ENCODE results near the gene BANP.

Gene BANP

DNA sequence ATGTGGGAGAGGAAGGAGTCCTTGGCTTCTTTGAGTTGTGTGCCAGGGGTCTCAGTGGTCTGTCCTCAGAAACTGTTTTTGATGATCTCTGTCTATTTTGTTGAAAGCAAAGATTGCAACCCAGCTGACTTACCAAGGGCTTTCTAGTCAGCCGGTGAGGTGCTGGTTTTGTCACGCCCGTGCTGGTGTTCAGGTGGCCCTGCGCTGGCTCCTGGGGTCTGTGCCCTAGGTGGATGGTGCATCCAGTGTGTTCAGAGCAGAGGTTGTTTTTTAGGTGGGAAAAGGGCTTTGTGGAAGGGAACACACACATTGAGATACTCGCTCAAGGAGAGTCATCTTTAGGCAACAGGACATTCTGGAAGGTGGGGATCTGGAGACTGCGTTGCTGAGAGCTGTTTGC, 51.0 kb downstream of the BANP start:
- no peak overlapping the region for H3K27ac ChIP-seq
- no peak for DNase-seq (ENCODE audit: low spot score)
- no peak overlapping the region for H3K4me3 ChIP-seq
- TF ChIP-seq, protein P1, sequence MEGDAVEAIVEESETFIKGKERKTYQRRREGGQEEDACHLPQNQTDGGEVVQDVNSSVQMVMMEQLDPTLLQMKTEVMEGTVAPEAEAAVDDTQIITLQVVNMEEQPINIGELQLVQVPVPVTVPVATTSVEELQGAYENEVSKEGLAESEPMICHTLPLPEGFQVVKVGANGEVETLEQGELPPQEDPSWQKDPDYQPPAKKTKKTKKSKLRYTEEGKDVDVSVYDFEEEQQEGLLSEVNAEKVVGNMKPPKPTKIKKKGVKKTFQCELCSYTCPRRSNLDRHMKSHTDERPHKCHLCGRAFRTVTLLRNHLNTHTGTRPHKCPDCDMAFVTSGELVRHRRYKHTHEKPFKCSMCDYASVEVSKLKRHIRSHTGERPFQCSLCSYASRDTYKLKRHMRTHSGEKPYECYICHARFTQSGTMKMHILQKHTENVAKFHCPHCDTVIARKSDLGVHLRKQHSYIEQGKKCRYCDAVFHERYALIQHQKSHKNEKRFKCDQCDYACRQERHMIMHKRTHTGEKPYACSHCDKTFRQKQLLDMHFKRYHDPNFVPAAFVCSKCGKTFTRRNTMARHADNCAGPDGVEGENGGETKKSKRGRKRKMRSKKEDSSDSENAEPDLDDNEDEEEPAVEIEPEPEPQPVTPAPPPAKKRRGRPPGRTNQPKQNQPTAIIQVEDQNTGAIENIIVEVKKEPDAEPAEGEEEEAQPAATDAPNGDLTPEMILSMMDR (IDR thresholded peaks at IDR 0.05): no peak

DNA sequence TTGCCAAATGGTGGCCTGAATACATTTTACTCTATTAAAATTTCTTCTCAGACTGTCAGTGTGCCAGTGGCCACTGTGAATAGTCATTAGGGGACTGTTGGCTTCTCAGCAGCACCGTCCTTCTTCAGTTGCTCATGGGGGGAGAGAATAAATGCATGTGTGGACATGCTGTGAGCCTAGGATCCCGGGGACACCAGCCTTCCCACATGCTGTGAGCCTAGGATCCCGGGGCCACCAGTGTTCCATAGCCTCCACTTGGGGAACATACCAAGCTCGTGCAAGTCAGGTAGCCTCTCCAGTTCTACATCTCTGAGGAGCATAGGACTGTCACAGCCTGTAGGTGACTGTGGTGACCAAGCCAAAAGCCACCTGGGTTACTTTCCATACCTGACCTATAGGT, 51.5 kb downstream of the BANP start:
- Histone ChIP-seq H3K4me3 (no peak overlapping the region), H3K27ac (no peak overlapping the region)
- no peak for DNase-seq (ENCODE audit: low spot score)
- TF ChIP-seq, protein P1 (IDR thresholded peaks at IDR 0.05): no peak

DNA sequence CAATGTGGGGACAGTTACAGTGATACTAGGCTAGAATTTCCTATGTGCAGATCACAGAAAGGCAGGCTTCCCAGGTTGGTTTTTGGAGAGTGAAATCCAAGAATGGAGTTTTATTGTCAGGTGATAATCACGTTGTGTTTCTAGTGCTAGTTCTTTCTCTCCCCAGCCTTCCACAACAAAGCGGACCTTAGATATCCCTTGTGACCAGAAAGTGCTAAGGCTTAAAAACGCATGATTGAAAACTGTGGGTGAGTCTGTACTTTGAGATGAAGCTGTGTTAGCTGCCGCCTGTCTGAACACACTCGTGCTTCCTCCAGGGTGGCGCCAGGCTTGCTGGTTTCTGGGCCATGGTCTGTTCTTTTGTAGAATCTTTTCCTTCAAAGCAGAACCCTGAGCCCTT, 52.1 kb downstream of the BANP start:
- TF ChIP-seq, protein P1 (IDR thresholded peaks at IDR 0.05): no peak
- no peak overlapping the region for H3K27ac ChIP-seq
- H3K4me3 ChIP-seq: no peak overlapping the region
- no peak for DNase-seq (ENCODE audit: low spot score)

DNA sequence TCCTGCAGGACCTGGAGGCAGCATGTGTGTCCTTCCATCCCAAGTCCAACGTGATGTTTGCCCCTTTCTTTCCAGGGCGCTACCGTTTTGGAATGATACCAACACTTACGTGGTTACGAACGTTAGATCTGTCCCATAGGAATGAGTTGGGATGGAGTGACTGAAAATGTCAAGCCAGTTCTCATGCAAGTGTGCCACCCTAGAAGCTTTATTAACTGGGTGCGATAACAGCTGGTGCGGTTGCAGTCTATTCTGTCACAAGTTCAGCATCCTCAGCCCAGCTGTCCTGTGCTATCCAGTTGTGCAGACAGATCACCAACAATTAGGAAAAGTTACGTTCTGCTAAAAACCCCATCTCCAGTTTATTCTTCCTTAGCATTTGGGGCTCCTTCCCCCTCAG, 52.5 kb downstream of the BANP start:
- H3K27ac ChIP-seq: no peak overlapping the region
- no peak for DNase-seq (ENCODE audit: low spot score)
- TF ChIP-seq, protein P1 (IDR thresholded peaks at IDR 0.05): no peak
- H3K4me3 ChIP-seq: no peak overlapping the region

DNA sequence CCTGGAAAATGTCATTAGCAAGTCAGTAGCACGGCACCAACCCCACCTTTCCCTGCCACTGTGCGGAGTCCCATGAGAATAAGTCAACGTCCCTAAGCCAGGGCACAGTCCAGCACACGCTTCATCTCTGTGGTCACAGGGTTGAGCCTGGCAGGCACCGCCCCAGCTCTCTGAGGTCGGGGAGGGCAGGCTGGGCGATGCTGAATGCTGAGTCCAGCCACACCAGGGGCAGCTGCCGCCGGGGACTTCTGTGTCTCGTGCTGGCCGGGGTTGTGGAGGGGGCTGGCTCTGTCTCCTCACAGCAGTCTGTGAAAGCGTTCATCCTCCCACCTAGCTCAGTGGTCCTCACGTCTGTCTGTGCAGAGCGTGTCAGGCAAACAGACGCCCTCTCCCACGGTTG, 53.2 kb downstream of the BANP start:
- no peak for DNase-seq (ENCODE audit: low spot score)
- TF ChIP-seq, protein P1 (IDR thresholded peaks at IDR 0.05): no peak
- Histone ChIP-seq H3K27ac (no peak overlapping the region), H3K4me3 (no peak overlapping the region)

DNA sequence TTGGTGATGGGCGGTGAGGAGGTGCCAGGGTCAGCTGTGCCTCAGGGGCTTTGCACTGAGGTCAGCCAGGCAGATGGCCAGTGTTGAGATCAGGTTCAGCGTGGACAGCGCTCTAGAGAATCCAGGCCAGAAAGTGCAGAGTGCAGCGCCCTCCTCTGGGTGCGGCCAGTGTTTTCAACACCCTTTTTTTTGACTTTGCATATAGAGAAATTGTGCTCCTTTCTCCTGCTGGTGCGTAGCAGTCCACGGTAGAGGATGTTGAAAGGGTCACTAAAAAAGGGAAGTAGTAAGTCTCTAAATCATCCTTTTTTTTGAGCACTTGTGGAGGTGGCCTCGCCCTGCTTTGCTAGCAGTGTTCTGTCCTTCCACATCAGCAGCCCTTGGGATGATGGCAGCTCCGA, 53.9 kb downstream of the BANP start:
- no peak overlapping the region for H3K27ac ChIP-seq
- TF ChIP-seq, protein P1 (IDR thresholded peaks at IDR 0.05): no peak
- DNase-seq (ENCODE audit: low spot score): no peak
- no peak overlapping the region for H3K4me3 ChIP-seq

DNA sequence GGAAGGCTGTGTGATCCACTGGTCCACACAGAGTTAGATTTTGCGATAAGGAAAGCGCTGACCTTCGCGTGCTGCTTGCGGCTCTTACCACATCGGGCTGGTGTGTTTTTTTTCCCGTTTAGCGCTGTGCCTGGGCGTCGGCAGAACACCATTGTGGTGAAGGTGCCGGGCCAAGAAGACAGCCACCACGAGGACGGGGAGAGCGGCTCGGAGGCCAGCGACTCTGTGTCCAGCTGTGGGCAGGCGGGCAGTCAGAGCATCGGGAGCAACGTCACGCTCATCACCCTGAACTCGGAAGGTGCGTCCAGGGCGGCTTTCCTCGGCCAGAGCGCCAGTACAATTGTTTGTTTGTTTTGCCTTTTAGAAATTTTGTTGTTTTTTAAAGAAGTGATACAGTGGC, 54.7 kb downstream of the BANP start:
- Histone ChIP-seq H3K27ac (no peak overlapping the region), H3K4me3 (no peak overlapping the region)
- DNase-seq (ENCODE audit: low spot score): no peak
- TF ChIP-seq, protein P1 (IDR thresholded peaks at IDR 0.05): no peak

Data from coronary artery (tissue), 2 donors.